DND-41 (cell line): Measurements from ENCODE around the gene PARVA.

Experiments used
- ATAC-seq: fragments of 200-7000 bp; cut with Tn5 transposase; 3 replicates; pipeline ENCODE4 v1.9.1; 2021; ENCODE audit warnings: low read depth; ENCODE audit not compliant: insufficient read depth
- DNase-seq: peaks from one replicate; pipeline ENCODE4 v3.0.0-alpha.2; 2020
- H2AFZ ChIP-seq: 2 replicates; pipeline ENCODE4 v1.6.0; 2012; ENCODE audit warnings: low read depth, low read length
- H3K27ac ChIP-seq: 2 replicates; pipeline ENCODE4 v1.5.1; 2012; ENCODE audit warnings: low read length, inconsistent platforms
- H3K27me3 ChIP-seq: fragments of 200-600 bp; sonication (generic); 2 replicates; pipeline ENCODE4 v1.6.0; 2012; ENCODE audit warnings: low read length, mild to moderate bottlenecking, inconsistent platforms; ENCODE audit not compliant: insufficient read depth, poor library complexity
- H3K36me3 ChIP-seq: 2 replicates; pipeline ENCODE4 v1.5.1; 2012; ENCODE audit warnings: low read length, inconsistent platforms; ENCODE audit not compliant: insufficient read depth
- H3K4me1 ChIP-seq: 2 replicates; pipeline ENCODE4 v1.5.1; 2012; ENCODE audit warnings: mild to moderate bottlenecking, low read length; ENCODE audit not compliant: insufficient read depth
- H3K4me2 ChIP-seq: 2 replicates; pipeline ENCODE4 v1.6.0; 2012; ENCODE audit warnings: mild to moderate bottlenecking, moderate library complexity, low read length, inconsistent platforms; ENCODE audit not compliant: insufficient read depth
- H3K4me3 ChIP-seq, 2 experiments: fragments of 200-600 bp in 1 of 2; shearing (Covaris generic) in 1 of 2; 2 replicates each; pipeline ENCODE4 v1.5.1; 2012 to 2016; ENCODE audit warnings: inconsistent platforms in 2 of 2, low read length in 2 of 2, mild to moderate bottlenecking in 2 of 2, low read depth in 1 of 2, moderate library complexity in 1 of 2
- H3K79me2 ChIP-seq: 2 replicates; pipeline ENCODE4 v1.6.0; 2012; ENCODE audit warnings: low read length, inconsistent platforms; ENCODE audit not compliant: insufficient read depth
- H3K9ac ChIP-seq: 2 replicates; pipeline ENCODE4 v1.6.0; 2012; ENCODE audit warnings: low read depth, mild to moderate bottlenecking, inconsistent platforms, low read length, moderate library complexity
- H3K9me3 ChIP-seq: 2 replicates; pipeline ENCODE4 v1.5.1; 2012; ENCODE audit warnings: low read length, moderate library complexity, mild to moderate bottlenecking, inconsistent platforms; ENCODE audit not compliant: insufficient read depth, severe bottlenecking
- H4K20me1 ChIP-seq: 2 replicates; pipeline ENCODE4 v1.6.0; 2012; ENCODE audit warnings: low read length; ENCODE audit not compliant: insufficient read depth
- CTCF ChIP-seq: IDR thresholded peaks from 2 replicates; pipeline ENCODE4 v1.5.1; 2012; ENCODE audit warnings: borderline replicate concordance, low read length, moderate library complexity, mild to moderate bottlenecking; ENCODE audit not compliant: poor library complexity, severe bottlenecking; ENCODE audit errors: extremely low read depth
- EZH2 ChIP-seq: IDR thresholded peaks from 3 replicates; pipeline ENCODE4 v1.6.1; 2012; ENCODE audit warnings: borderline replicate concordance, low read depth, mild to moderate bottlenecking, moderate library complexity, low read length, inconsistent platforms; ENCODE audit not compliant: severe bottlenecking

The PARVA gene

GRCh38 chr11:12458042-12458441, 80.7 kb downstream of the PARVA start:
- Histone ChIP-seq H3K27ac (no peak overlapping the region), H3K9me3 (no peaks in the 10 kb centered on the region), H3K9ac (no peak overlapping the region), H3K36me3 (no peaks in the 10 kb centered on the region), H3K79me2 (no peaks in the 10 kb centered on the region), H4K20me1 (no peaks in the 10 kb centered on the region), H3K4me1 (no peaks in the 10 kb centered on the region), H3K4me3 (no peak overlapping the region), H3K4me2 (no peak overlapping the region), H3K27me3 (peaks cover 11% of the 10 kb centered on the region), H2AFZ (no peak overlapping the region)
- no peak for TF ChIP-seq EZH2
- TF ChIP-seq CTCF, result no peak
- DNase-seq, result no peak
- no peak for ATAC-seq

GRCh38 chr11:12459374-12459773, 82.0 kb downstream of the PARVA start:
- ATAC-seq (no peak), DNase-seq (no peak)
- Histone ChIP-seq H3K27me3 (peaks cover 11% of the 10 kb centered on the region), H3K27ac (no peak overlapping the region), H3K9ac (no peak overlapping the region), H3K4me1 (no peaks in the 10 kb centered on the region), H3K79me2 (no peaks in the 10 kb centered on the region), H3K4me3 (no peak overlapping the region), H3K36me3 (no peaks in the 10 kb centered on the region), H3K4me2 (no peak overlapping the region), H4K20me1 (no peaks in the 10 kb centered on the region), H2AFZ (no peak overlapping the region), H3K9me3 (no peaks in the 10 kb centered on the region)
- no peak for TF ChIP-seq EZH2

GRCh38 chr11:12459865-12460444, 82.6 kb downstream of the PARVA start:
- Histone ChIP-seq H3K4me2 (no peak overlapping the region), H3K4me1 (no peaks in the 10 kb centered on the region), H4K20me1 (no peaks in the 10 kb centered on the region), H3K27ac (no peak overlapping the region), H3K36me3 (no peaks in the 10 kb centered on the region), H3K4me3 (no peak overlapping the region), H3K79me2 (no peaks in the 10 kb centered on the region), H3K9me3 (no peaks in the 10 kb centered on the region), H3K9ac (no peak overlapping the region), H2AFZ (no peak overlapping the region), H3K27me3 (peaks cover 11% of the 10 kb centered on the region)
- no peak for TF ChIP-seq CTCF
- TF ChIP-seq EZH2, result no peak
- ATAC-seq (no peak), DNase-seq (no peak)

GRCh38 chr11:12460466-12460865, 83.1 kb downstream of the PARVA start:
- Histone ChIP-seq H3K79me2 (no peaks in the 10 kb centered on the region), H3K9me3 (no peaks in the 10 kb centered on the region)
- no peak for ATAC-seq

More at GRCh38 chr11:12460466-12460865, 83.1 kb downstream of the PARVA start:
- no peak for DNase-seq
- H3K36me3 ChIP-seq, result no peaks in the 10 kb centered on the region
- TF ChIP-seq CTCF (no peak), EZH2 (no peak)
- no peaks in the 10 kb centered on the region for H3K4me1 ChIP-seq
- H2AFZ ChIP-seq, result no peak overlapping the region
- no peak overlapping the region for H3K4me2 ChIP-seq
- H3K27me3 ChIP-seq, result peaks cover 11% of the 10 kb centered on the region
- H3K4me3 ChIP-seq, result no peak overlapping the region
- H3K27ac ChIP-seq, result no peak overlapping the region
- H4K20me1 ChIP-seq, result no peaks in the 10 kb centered on the region
- no peak overlapping the region for H3K9ac ChIP-seq
